Brain microvascular endothelial cell (primary cell): Measurements from ENCODE around the gene PDE12.
"Not testable (repeated sequence)": the region's sequence is repeated elsewhere in the genome, so short reads cannot be mapped to it uniquely, and the experiment has no call there.

Experiments used
- DNase-seq: peaks from one replicate; pipeline ENCODE4 v3.0.0-alpha.2; 2020
- H3K27ac ChIP-seq: fragments of 250-450 bp; sonication (Bioruptor Pico); 2 replicates; pipeline ENCODE4 v1.5.1; 2020; ENCODE audit warnings: mild to moderate bottlenecking, moderate library complexity
- H3K27me3 ChIP-seq: fragments of 250-450 bp; sonication (Bioruptor Pico); replicated peaks from 2 replicates; pipeline ENCODE4 v1.5.1; 2020; ENCODE audit warnings: mild to moderate bottlenecking
- H3K36me3 ChIP-seq: fragments of 250-450 bp; sonication (Bioruptor Pico); replicated peaks from 2 replicates; pipeline ENCODE4 v1.5.1; 2020; ENCODE audit warnings: mild to moderate bottlenecking
- H3K4me3 ChIP-seq: 2 replicates; pipeline ENCODE4 v1.5.1; 2011; ENCODE audit warnings: low read depth, mild to moderate bottlenecking, control low read depth, low read length, moderate library complexity
- CTCF ChIP-seq: IDR thresholded peaks from 2 replicates; pipeline ENCODE4 v1.5.1; 2011; ENCODE audit warnings: low read depth, mild to moderate bottlenecking, moderate library complexity, low read length, control low read depth, inconsistent platforms; ENCODE audit errors: missing control alignments
- in situ Hi-C: cut with HindIII; loops from 2 replicates; pipeline ENCODE4 v1.10.0; 2017; ENCODE audit warnings: low sequenced_read_pairs, low pct_ligation_motif_present

PDE12 gene

GRCh38 chr3:57600195-57600594 lies 44.1 kb downstream of the PDE12 start:
- H3K4me3 ChIP-seq, result no peak overlapping the region
- in situ Hi-C loops, result no loop called here
- no peak overlapping the region for H3K27ac ChIP-seq
- no peak for TF ChIP-seq CTCF
- peaks cover 8% of the 10 kb centered on the region for H3K36me3 ChIP-seq
- H3K27me3 ChIP-seq, result no peaks in the 10 kb centered on the region
- DNase-seq, result no peak

- no peaks in the 10 kb centered on the region for H3K27me3 ChIP-seq
- TF ChIP-seq CTCF, result no peak
- no peak overlapping the region for H3K4me3 ChIP-seq
- H3K36me3 ChIP-seq, result no peaks in the 10 kb centered on the region
- in situ Hi-C loops, result no loop called here
- H3K27ac ChIP-seq, result no peak overlapping the region
- no peak for DNase-seq
Measured at GRCh38 chr3:57604971-57605370, 48.9 kb downstream of the PDE12 start.

- Histone ChIP-seq H3K4me3 (no peak overlapping the region), H3K27ac (no peak overlapping the region), H3K36me3 (no peaks in the 10 kb centered on the region), H3K27me3 (no peaks in the 10 kb centered on the region)
- in situ Hi-C loops, result no loop called here
- TF ChIP-seq CTCF, result no peak
- no peak for DNase-seq
Measured at GRCh38 chr3:57605683-57606082, 49.6 kb downstream of the PDE12 start.

GRCh38 chr3:57611870-57612269 lies 55.8 kb downstream of the PDE12 start:
- H3K36me3 ChIP-seq, in situ Hi-C loops, DNase-seq, H3K4me3 ChIP-seq, H3K27ac ChIP-seq, H3K27me3 ChIP-seq: not testable (repeated sequence)

- DNase-seq, result no peak
- no peaks in the 10 kb centered on the region for H3K27me3 ChIP-seq
- no peak for TF ChIP-seq CTCF
- H3K36me3 ChIP-seq, result no peaks in the 10 kb centered on the region
- no peak overlapping the region for H3K27ac ChIP-seq
- no peak overlapping the region for H3K4me3 ChIP-seq
- in situ Hi-C loops, result no loop called here
Measured at GRCh38 chr3:57616233-57616632, 60.2 kb downstream of the PDE12 start.
